Keratinocyte (primary cell): ENCODE data around the gene TPBGL. TPM values are rescaled to one million over a fixed set of nuclear protein-coding genes. Genes with fewer than 3 reads are reported as not detected.

Experiments used
- DNase-seq: peaks from one replicate; pipeline ENCODE4 v3.0.0-alpha.2; 2011; ENCODE audit warnings: low read depth, missing footprints, low spot score
- FAIRE-seq: peaks from 2 replicates; lab custom pipeline; 2011; peaks lifted over from hg19 to GRCh38; lab: Jason Lieb, UNC
- H2AFZ ChIP-seq: 2 replicates; pipeline ENCODE4 v1.6.0; 2012; ENCODE audit warnings: low read length, control low read depth, inconsistent platforms; ENCODE audit not compliant: control insufficient read depth
- H3K27ac ChIP-seq: 2 replicates; pipeline ENCODE4 v1.5.1; 2011; ENCODE audit warnings: low read length; ENCODE audit not compliant: control insufficient read depth, insufficient read depth
- H3K27me3 ChIP-seq: 3 replicates; pipeline ENCODE4 v1.6.0; 2011; ENCODE audit warnings: low read length; ENCODE audit not compliant: control insufficient read depth, insufficient read depth; ENCODE audit errors: extremely low read depth
- H3K36me3 ChIP-seq, 2 experiments: 2 replicates in 1 of 2; 3 replicates in 1 of 2; pipeline ENCODE4 v1.5.1; 2011; ENCODE audit warnings: low read length in 2 of 2, mild to moderate bottlenecking in 1 of 2; ENCODE audit not compliant: control insufficient read depth in 2 of 2, insufficient read depth in 2 of 2; ENCODE audit errors: extremely low read depth in 1 of 2
- H3K4me1 ChIP-seq: 3 replicates; pipeline ENCODE4 v1.5.1; 2011; ENCODE audit warnings: low read length; ENCODE audit not compliant: control insufficient read depth, insufficient read depth; ENCODE audit errors: extremely low read depth
- H3K4me2 ChIP-seq: 3 replicates; pipeline ENCODE4 v1.6.0; 2011; ENCODE audit warnings: low read depth, low read length; ENCODE audit not compliant: control insufficient read depth, insufficient read depth; ENCODE audit errors: extremely low read depth
- H3K4me3 ChIP-seq, 3 experiments: fragments of 200-600 bp in 1 of 3; sonication (generic) in 1 of 3; 2 replicates in 2 of 3; 3 replicates in 1 of 3; pipeline ENCODE4 v1.5.1; 2011 to 2016; ENCODE audit warnings: low read length in 3 of 3, mild to moderate bottlenecking in 3 of 3, control low read depth in 2 of 3, inconsistent platforms in 1 of 3, low read depth in 1 of 3, mixed read lengths in 1 of 3, mixed run types in 1 of 3, moderate library complexity in 1 of 3; ENCODE audit not compliant: control insufficient read depth in 2 of 3, insufficient read depth in 2 of 3; ENCODE audit errors: extremely low read depth in 1 of 3
- H3K79me2 ChIP-seq: 2 replicates; pipeline ENCODE4 v1.6.0; 2012; ENCODE audit warnings: low read length; ENCODE audit not compliant: control insufficient read depth, insufficient read depth
- H3K9ac ChIP-seq: 3 replicates; pipeline ENCODE4 v1.6.0; 2011; ENCODE audit warnings: low read length; ENCODE audit not compliant: control insufficient read depth, insufficient read depth; ENCODE audit errors: extremely low read depth
- H3K9me1 ChIP-seq: 3 replicates; pipeline ENCODE4 v1.6.0; 2011; ENCODE audit warnings: low read length; ENCODE audit not compliant: control insufficient read depth, insufficient read depth; ENCODE audit errors: extremely low read depth
- H3K9me3 ChIP-seq: 2 replicates; pipeline ENCODE4 v1.5.1; 2012; ENCODE audit warnings: low read depth, low read length; ENCODE audit not compliant: control insufficient read depth
- H4K20me1 ChIP-seq: 3 replicates; pipeline ENCODE4 v1.6.0; 2011; ENCODE audit warnings: low read length; ENCODE audit not compliant: control insufficient read depth, insufficient read depth; ENCODE audit errors: extremely low read depth
- EZH2 ChIP-seq: IDR thresholded peaks from one replicate; pipeline ENCODE4 v1.6.1; 2012; ENCODE audit warnings: inconsistent platforms, mild to moderate bottlenecking, low read length, moderate library complexity
- dilution Hi-C: fragments of 300-500 bp; cut with MboI; formaldehyde crosslinking; loops from one replicate; pipeline ENCODE4 v1.7.0; 2020; ENCODE audit warnings: low sequenced_read_pairs; ENCODE audit not compliant: extremely low pct_ligation_motif_present
- polyA plus RNA-seq, 5 experiments: library from polyadenylated mRNA; depleted of rRNA in 3 of 5; stranded (reverse) in 3 of 5; stranded (forward) in 1 of 5; unstranded in 1 of 5; fragments of >200 nt; gene quantifications; 1 replicate in 1 of 5; 2 replicates in 3 of 5; 3 replicates in 1 of 5; pipeline versions ENCODE4 v1.2.1 to v1.2.3, GENCODE V29; 2011 to 2012; ENCODE audit warnings: missing spikeins in 2 of 5, low read depth in 1 of 5, low replicate concordance in 1 of 5
- TF ChIP-seq, protein P1 (sequence below), 3 experiments: IDR thresholded peaks in 1 of 3; conservative IDR thresholded peaks in 1 of 3; optimal IDR thresholded peaks in 1 of 3; 2 replicates in 2 of 3; 3 replicates in 1 of 3; pipeline versions ENCODE3 to v1.5.1; 2011; ENCODE audit warnings: low read length in 3 of 3, mild to moderate bottlenecking in 3 of 3, moderate library complexity in 2 of 3, control low read depth in 1 of 3, inconsistent platforms in 1 of 3; ENCODE audit not compliant: insufficient read depth in 2 of 3; ENCODE audit errors: extremely low read depth in 1 of 3

Gene TPBGL
- polyA plus RNA-seq, 1 donor (not counting 4 experiments of a cell fraction or from before 2014, with no cell fraction given): not detected

DNA sequence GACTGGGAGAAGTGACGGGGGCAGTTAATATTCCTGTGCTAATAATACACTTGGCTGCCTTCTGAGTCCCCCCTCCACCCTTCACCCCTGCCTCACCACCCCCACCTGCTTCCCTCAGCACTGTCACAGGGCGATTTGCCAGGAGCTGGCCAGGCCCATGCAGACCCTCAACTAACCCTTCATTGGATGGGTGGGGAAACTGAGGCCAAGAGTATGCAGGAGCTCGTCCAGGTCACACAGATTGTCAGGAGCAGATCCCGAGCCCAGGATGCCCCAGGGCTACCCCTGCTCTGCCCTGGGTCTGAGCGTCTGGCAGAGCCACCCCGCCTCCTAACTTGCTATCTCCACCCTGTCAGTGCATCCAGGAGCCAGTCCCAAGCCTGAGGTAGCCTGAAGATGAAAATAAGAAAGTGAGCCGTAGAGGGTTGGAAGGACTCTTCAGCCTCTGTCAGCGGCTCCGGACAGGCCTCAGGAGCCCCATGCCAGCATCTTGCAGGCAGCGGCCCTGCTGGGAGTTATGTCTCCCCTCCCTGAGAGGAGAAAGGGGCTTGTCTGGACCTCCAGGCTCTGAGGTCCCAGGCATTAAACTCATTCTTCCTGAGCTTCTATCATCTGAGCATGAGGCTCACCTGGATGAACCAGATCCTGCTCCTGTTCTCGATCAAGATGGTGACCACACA lies 6.2 kb downstream of the TPBGL start:
- no peaks in the 10 kb centered on the region for H3K9me3 ChIP-seq
- dilution Hi-C loops: no loop called here
- no peak overlapping the region for H3K4me2 ChIP-seq
- H3K36me3 ChIP-seq: no peaks in the 10 kb centered on the region
- H3K79me2 ChIP-seq: no peaks in the 10 kb centered on the region
- no peak overlapping the region for H3K9ac ChIP-seq
- TF ChIP-seq EZH2: no peak
- TF ChIP-seq, protein P1, sequence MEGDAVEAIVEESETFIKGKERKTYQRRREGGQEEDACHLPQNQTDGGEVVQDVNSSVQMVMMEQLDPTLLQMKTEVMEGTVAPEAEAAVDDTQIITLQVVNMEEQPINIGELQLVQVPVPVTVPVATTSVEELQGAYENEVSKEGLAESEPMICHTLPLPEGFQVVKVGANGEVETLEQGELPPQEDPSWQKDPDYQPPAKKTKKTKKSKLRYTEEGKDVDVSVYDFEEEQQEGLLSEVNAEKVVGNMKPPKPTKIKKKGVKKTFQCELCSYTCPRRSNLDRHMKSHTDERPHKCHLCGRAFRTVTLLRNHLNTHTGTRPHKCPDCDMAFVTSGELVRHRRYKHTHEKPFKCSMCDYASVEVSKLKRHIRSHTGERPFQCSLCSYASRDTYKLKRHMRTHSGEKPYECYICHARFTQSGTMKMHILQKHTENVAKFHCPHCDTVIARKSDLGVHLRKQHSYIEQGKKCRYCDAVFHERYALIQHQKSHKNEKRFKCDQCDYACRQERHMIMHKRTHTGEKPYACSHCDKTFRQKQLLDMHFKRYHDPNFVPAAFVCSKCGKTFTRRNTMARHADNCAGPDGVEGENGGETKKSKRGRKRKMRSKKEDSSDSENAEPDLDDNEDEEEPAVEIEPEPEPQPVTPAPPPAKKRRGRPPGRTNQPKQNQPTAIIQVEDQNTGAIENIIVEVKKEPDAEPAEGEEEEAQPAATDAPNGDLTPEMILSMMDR (optimal IDR thresholded peaks at IDR 0.05 in 1 of 3, IDR thresholded peaks at IDR 0.05 in 1 of 3, conservative IDR thresholded peaks at IDR 0.05 in 1 of 3; ENCODE audit: extremely low read depth in 1 of 3, insufficient read depth in 2 of 3, low read length in 3 of 3): no peak
- no peak overlapping the region for H3K27ac ChIP-seq
- no peak for DNase-seq
- FAIRE-seq: no peak
- no peaks in the 10 kb centered on the region for H3K9me1 ChIP-seq
- no peak overlapping the region for H3K4me3 ChIP-seq
- H3K27me3 ChIP-seq: peaks cover 27% of the 10 kb centered on the region
- no peak overlapping the region for H2AFZ ChIP-seq
- no peaks in the 10 kb centered on the region for H4K20me1 ChIP-seq
- no peaks in the 10 kb centered on the region for H3K4me1 ChIP-seq

DNA sequence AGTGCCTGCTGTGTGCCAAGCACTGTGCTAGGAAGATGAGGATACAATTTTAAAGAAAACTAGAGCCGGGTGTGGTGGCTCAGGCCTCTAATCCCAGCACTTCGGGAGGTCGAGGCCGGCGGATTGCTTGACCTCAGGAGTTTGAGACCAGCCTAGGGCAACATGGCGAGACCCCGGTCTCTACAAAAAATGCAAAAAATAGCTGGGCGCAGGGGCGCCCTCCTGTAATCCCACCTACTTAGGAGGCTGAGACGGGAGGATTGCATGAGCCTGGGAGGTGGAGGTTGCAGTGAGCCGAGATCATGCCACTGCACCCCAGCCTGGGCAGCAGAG lies 8.3 kb downstream of the TPBGL start:
- TF ChIP-seq EZH2: no peak
- TF ChIP-seq, protein P1 (optimal IDR thresholded peaks at IDR 0.05 in 1 of 3, IDR thresholded peaks at IDR 0.05 in 1 of 3, conservative IDR thresholded peaks at IDR 0.05 in 1 of 3; ENCODE audit: extremely low read depth in 1 of 3, insufficient read depth in 2 of 3, low read length in 3 of 3): no peak
- no peak overlapping the region for H3K27ac ChIP-seq
- H3K9me1 ChIP-seq: no peaks in the 10 kb centered on the region
- H2AFZ ChIP-seq: no peak overlapping the region
- H3K36me3 ChIP-seq: no peaks in the 10 kb centered on the region
- no peak for FAIRE-seq
- peaks cover 9% of the 10 kb centered on the region for H3K27me3 ChIP-seq
- no peak for DNase-seq
- no peak overlapping the region for H3K9ac ChIP-seq
- H3K4me3 ChIP-seq: no peak overlapping the region
- no peaks in the 10 kb centered on the region for H3K79me2 ChIP-seq
- H3K9me3 ChIP-seq: no peaks in the 10 kb centered on the region
- no peaks in the 10 kb centered on the region for H4K20me1 ChIP-seq
- dilution Hi-C loops: no loop called here
- no peaks in the 10 kb centered on the region for H3K4me1 ChIP-seq
- H3K4me2 ChIP-seq: no peak overlapping the region
